ENCODE measurements around the gene HOXB6.
A peak's percentile ranks its signal among the peaks of the same experiment; 100 is the strongest.

Gene HOXB6

GRCh38 chr17:48615047-48615962, 10.5 kb upstream of the HOXB6 start, which contains the start of gene HOXB8 (continued):
- TF ChIP-seq ZNF561 (tag by site-specific recombination; IDR thresholded peaks at IDR 0.05; ENCODE audit: borderline replicate concordance), result peak; percentile 41; the same call in 1 of the 2 replicates
- TF ChIP-seq KLF10 (tag by site-specific recombination; IDR thresholded peaks at IDR 0.05), result peak; percentile 45
- TF ChIP-seq TSHZ1 (tag by site-specific recombination; IDR thresholded peaks at IDR 0.05; ENCODE audit: borderline replicate concordance), result peak; percentile 30; the same call in 1 of the 2 replicates
- no peak for TF ChIP-seq ZNF324 (tag by site-specific recombination; IDR thresholded peaks at IDR 0.05)
- TF ChIP-seq ZNF518A (tag by site-specific recombination; conservative IDR thresholded peaks at IDR 0.05; ENCODE audit: low read depth), result 0 out of 2 replicates have a peak, but pooled peaks have one; percentile 8
- peak; percentile 77 for TF ChIP-seq IKZF3 (tag by site-specific recombination; IDR thresholded peaks at IDR 0.05)
- TF ChIP-seq, protein P1, sequence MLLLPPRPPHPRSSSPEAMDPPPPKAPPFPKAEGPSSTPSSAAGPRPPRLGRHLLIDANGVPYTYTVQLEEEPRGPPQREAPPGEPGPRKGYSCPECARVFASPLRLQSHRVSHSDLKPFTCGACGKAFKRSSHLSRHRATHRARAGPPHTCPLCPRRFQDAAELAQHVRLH (tag by site-specific recombination; IDR thresholded peaks at IDR 0.05), result peak; percentile 65; the same call in 1 of the 2 replicates
- TF ChIP-seq KLF16 (tag by site-specific recombination; IDR thresholded peaks at IDR 0.05), result 0 out of 2 replicates have a peak, but pooled peaks have one; percentile 3
- TF ChIP-seq, protein P2, sequence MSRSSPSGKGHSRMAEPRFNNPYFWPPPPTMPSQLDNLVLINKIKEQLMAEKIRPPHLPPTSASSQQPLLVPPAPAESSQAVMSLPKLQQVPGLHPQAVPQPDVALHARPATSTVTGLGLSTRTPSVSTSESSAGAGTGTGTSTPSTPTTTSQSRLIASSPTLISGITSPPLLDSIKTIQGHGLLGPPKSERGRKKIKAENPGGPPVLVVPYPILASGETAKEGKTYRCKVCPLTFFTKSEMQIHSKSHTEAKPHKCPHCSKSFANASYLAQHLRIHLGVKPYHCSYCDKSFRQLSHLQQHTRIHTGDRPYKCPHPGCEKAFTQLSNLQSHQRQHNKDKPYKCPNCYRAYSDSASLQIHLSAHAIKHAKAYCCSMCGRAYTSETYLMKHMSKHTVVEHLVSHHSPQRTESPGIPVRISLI (tag by site-specific recombination; IDR thresholded peaks at IDR 0.05), result peak; percentile 75
- peak; percentile 51; the same call in 1 of the 2 replicates for TF ChIP-seq SP7 (tag by site-specific recombination; IDR thresholded peaks at IDR 0.05)
- no peak for TF ChIP-seq ZNF558 (tag by site-specific recombination; IDR thresholded peaks at IDR 0.05)
- TF ChIP-seq ZNF114 (tag by site-specific recombination; IDR thresholded peaks at IDR 0.05), result no peak
- TF ChIP-seq ZNF302 (tag by site-specific recombination; IDR thresholded peaks at IDR 0.05; ENCODE audit: low read depth), result no peak
- no peak for TF ChIP-seq ZNF335 (tag by site-specific recombination; conservative IDR thresholded peaks at IDR 0.05)
- no peak for TF ChIP-seq YY2 (tag by site-specific recombination; IDR thresholded peaks at IDR 0.05)
- peak; percentile 10; the same call in 1 of the 2 replicates for TF ChIP-seq KLF9 (tag by site-specific recombination; IDR thresholded peaks at IDR 0.05; ENCODE audit: low read depth)
- TF ChIP-seq ZNF596 (tag by site-specific recombination; IDR thresholded peaks at IDR 0.05), result peak; percentile 99
- TF ChIP-seq ZNF776 (tag by site-specific recombination; IDR thresholded peaks at IDR 0.05; ENCODE audit: borderline replicate concordance), result no peak
- TF ChIP-seq ZNF560 (tag by site-specific recombination; IDR thresholded peaks at IDR 0.05; ENCODE audit: borderline replicate concordance), result no peak
- TF ChIP-seq, protein P3, sequence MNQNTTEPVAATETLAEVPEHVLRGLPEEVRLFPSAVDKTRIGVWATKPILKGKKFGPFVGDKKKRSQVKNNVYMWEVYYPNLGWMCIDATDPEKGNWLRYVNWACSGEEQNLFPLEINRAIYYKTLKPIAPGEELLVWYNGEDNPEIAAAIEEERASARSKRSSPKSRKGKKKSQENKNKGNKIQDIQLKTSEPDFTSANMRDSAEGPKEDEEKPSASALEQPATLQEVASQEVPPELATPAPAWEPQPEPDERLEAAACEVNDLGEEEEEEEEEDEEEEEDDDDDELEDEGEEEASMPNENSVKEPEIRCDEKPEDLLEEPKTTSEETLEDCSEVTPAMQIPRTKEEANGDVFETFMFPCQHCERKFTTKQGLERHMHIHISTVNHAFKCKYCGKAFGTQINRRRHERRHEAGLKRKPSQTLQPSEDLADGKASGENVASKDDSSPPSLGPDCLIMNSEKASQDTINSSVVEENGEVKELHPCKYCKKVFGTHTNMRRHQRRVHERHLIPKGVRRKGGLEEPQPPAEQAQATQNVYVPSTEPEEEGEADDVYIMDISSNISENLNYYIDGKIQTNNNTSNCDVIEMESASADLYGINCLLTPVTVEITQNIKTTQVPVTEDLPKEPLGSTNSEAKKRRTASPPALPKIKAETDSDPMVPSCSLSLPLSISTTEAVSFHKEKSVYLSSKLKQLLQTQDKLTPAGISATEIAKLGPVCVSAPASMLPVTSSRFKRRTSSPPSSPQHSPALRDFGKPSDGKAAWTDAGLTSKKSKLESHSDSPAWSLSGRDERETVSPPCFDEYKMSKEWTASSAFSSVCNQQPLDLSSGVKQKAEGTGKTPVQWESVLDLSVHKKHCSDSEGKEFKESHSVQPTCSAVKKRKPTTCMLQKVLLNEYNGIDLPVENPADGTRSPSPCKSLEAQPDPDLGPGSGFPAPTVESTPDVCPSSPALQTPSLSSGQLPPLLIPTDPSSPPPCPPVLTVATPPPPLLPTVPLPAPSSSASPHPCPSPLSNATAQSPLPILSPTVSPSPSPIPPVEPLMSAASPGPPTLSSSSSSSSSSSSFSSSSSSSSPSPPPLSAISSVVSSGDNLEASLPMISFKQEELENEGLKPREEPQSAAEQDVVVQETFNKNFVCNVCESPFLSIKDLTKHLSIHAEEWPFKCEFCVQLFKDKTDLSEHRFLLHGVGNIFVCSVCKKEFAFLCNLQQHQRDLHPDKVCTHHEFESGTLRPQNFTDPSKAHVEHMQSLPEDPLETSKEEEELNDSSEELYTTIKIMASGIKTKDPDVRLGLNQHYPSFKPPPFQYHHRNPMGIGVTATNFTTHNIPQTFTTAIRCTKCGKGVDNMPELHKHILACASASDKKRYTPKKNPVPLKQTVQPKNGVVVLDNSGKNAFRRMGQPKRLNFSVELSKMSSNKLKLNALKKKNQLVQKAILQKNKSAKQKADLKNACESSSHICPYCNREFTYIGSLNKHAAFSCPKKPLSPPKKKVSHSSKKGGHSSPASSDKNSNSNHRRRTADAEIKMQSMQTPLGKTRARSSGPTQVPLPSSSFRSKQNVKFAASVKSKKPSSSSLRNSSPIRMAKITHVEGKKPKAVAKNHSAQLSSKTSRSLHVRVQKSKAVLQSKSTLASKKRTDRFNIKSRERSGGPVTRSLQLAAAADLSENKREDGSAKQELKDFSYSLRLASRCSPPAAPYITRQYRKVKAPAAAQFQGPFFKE (tag by site-specific recombination; IDR thresholded peaks at IDR 0.05; ENCODE audit: borderline replicate concordance), result no peak
- TF ChIP-seq ZNF423 (tag by site-specific recombination; IDR thresholded peaks at IDR 0.05), result peak; percentile 71
